Cardiac muscle cell (in vitro differentiated cells and primary cell): ENCODE measurements around the gene RPA3. TPM values are rescaled to one million over a fixed set of nuclear protein-coding genes. Genes with fewer than 3 reads are reported as not detected.

Experiments used
- DNase-seq, 2 donors: peaks; one replicate each; pipeline versions ENCODE4 v3.0.0 to v3.0.0-alpha.2; 2010 to 2017; ENCODE audit warnings: low read depth in 1 of 2, low spot score in 1 of 2
- H3K27ac ChIP-seq: fragments of 200-600 bp; sonication (generic); 2 replicates; pipeline ENCODE4 v1.5.1; 2016
- H3K27me3 ChIP-seq: fragments of 200-600 bp; sonication (generic); 2 replicates; pipeline ENCODE4 v1.6.0; 2016; ENCODE audit warnings: control low read depth
- H3K36me3 ChIP-seq: fragments of 200-600 bp; sonication (generic); 2 replicates; pipeline ENCODE4 v1.5.1; 2016; ENCODE audit warnings: control low read depth
- H3K4me1 ChIP-seq: fragments of 200-600 bp; sonication (generic); 2 replicates; pipeline ENCODE4 v1.8.1; 2017; ENCODE audit warnings: low read depth, mild to moderate bottlenecking, mixed run types
- H3K4me3 ChIP-seq: fragments of 200-600 bp; sonication (generic); 2 replicates; pipeline ENCODE4 v1.5.1; 2016; ENCODE audit warnings: mild to moderate bottlenecking
- H3K9me3 ChIP-seq: fragments of 200-600 bp; sonication (generic); 2 replicates; pipeline ENCODE4 v1.5.1; 2017; ENCODE audit warnings: low read depth, mild to moderate bottlenecking, control low read depth
- CTCF ChIP-seq: IDR thresholded peaks from 2 replicates; pipeline ENCODE4 v1.5.1; 2012; ENCODE audit warnings: low read depth, mild to moderate bottlenecking, low read length
- polyA plus RNA-seq: library from polyadenylated mRNA; unstranded; fragments of >200 nt; fragmentation: Nextera tagmentation; extraction: Ambion mirVana; gene quantifications from 2 replicates; pipeline ENCODE4 v1.2.1, GENCODE V29; 2016
- total RNA-seq: library from RNA; depleted of rRNA; stranded (reverse); fragments of >200 nt; gene quantifications from 2 replicates; pipeline ENCODE4 v1.2.3, GENCODE V29; 2016

Gene RPA3
- total and polyA plus RNA-seq, 2 experiments from 2014 or later = 16.6 to 75.8 TPM

- Histone ChIP-seq H3K36me3 (no peaks in the 10 kb centered on the region), H3K4me1 (peaks cover 21% of the 10 kb centered on the region), H3K9me3 (no peaks in the 10 kb centered on the region), H3K4me3 (no peak overlapping the region), H3K27me3 (no peaks in the 10 kb centered on the region), H3K27ac (no peak overlapping the region)
- DNase-seq = peak in 1 of 2 donors; percentile 63
- TF ChIP-seq CTCF = peak; percentile 25
Measured at GRCh38 chr7:7761340-7761973, 43.0 kb upstream of the RPA3 start.

- no peak for DNase-seq
- Histone ChIP-seq H3K27ac (no peak overlapping the region), H3K9me3 (no peaks in the 10 kb centered on the region), H3K4me1 (peaks cover 3% of the 10 kb centered on the region), H3K4me3 (no peak overlapping the region), H3K36me3 (no peaks in the 10 kb centered on the region), H3K27me3 (no peaks in the 10 kb centered on the region)
- TF ChIP-seq CTCF = no peak
Measured at GRCh38 chr7:7757576-7757975, 39.2 kb upstream of the RPA3 start.

- Histone ChIP-seq H3K4me3 (no peak overlapping the region), H3K4me1 (no peaks in the 10 kb centered on the region), H3K27me3 (no peaks in the 10 kb centered on the region), H3K36me3 (no peaks in the 10 kb centered on the region), H3K27ac (no peak overlapping the region), H3K9me3 (no peaks in the 10 kb centered on the region)
- DNase-seq = no peak
- no peak for TF ChIP-seq CTCF
Measured at GRCh38 chr7:7756577-7756976, 38.2 kb upstream of the RPA3 start.

GRCh38 chr7:7751243-7752092, 33.1 kb upstream of the RPA3 start:
- no peak for TF ChIP-seq CTCF
- no peaks in the 10 kb centered on the region for H3K9me3 ChIP-seq
- H3K27me3 ChIP-seq = no peaks in the 10 kb centered on the region

GRCh38 chr7:7750571-7751242, 32.3 kb upstream of the RPA3 start:
- H3K27me3 ChIP-seq = no peaks in the 10 kb centered on the region
- H3K9me3 ChIP-seq = no peaks in the 10 kb centered on the region
- no peak overlapping the region for H3K27ac ChIP-seq
- H3K4me1 ChIP-seq = peaks cover 11% of the 10 kb centered on the region
- no peak for DNase-seq
- H3K4me3 ChIP-seq = no peak overlapping the region
- H3K36me3 ChIP-seq = no peaks in the 10 kb centered on the region
- no peak for TF ChIP-seq CTCF

More at GRCh38 chr7:7751243-7752092, 33.1 kb upstream of the RPA3 start:
- no peak overlapping the region for H3K27ac ChIP-seq
- no peak overlapping the region for H3K4me3 ChIP-seq
- DNase-seq = no peak
- peaks cover 3% of the 10 kb centered on the region for H3K4me1 ChIP-seq
- H3K36me3 ChIP-seq = no peaks in the 10 kb centered on the region
